Stimulated activated naive CD8-positive, alpha-beta T cell treated with anti-CD3 and anti-CD28 coated beads, Interleukin-15, Interleukin-2, amounts not matched to agents 100 ng/mL and 50 ng/mL, for 24 hours (primary cell): ENCODE results near the gene OR6Y1.
A peak's percentile ranks its signal among the peaks of the same experiment; 100 is the strongest.

ENCODE experiments used
- H3K27ac Mint-ChIP-seq: one replicate; pipeline ENCODE4 v1.8.0; 2021; ENCODE audit warnings: mild to moderate bottlenecking, mixed read lengths
- H3K27me3 Mint-ChIP-seq: one replicate; pipeline ENCODE4 v1.8.0; 2021; ENCODE audit warnings: mixed read lengths
- H3K36me3 Mint-ChIP-seq: one replicate; pipeline ENCODE4 v1.8.0; 2021; ENCODE audit warnings: low read depth, mixed read lengths
- H3K4me1 Mint-ChIP-seq: one replicate; pipeline ENCODE4 v1.8.0; 2021; ENCODE audit warnings: low read depth, mixed read lengths
- H3K4me3 Mint-ChIP-seq: one replicate; pipeline ENCODE4 v1.8.0; 2021; ENCODE audit warnings: mild to moderate bottlenecking, mixed read lengths
- H3K9me3 Mint-ChIP-seq: one replicate; pipeline ENCODE4 v1.8.0; 2021; ENCODE audit warnings: mixed read lengths

OR6Y1 gene

GRCh38 chr1:158554352-158554751, at the start of gene OR6Y1:
OR6Y1 (minus strand) TSS chr1:158554405; CDS start chr1:158548105, 6,300 bp downstream.
- no peak within 1 kb of the TSS for H3K4me3 Mint-ChIP-seq
- H3K36me3 Mint-ChIP-seq: no peaks in the 10 kb centered on the region
- no peak within 1 kb of the TSS for H3K27ac Mint-ChIP-seq
- H3K9me3 Mint-ChIP-seq: no peaks in the 10 kb centered on the region
- peaks cover 5% of the 10 kb centered on the region for H3K27me3 Mint-ChIP-seq
- no peaks in the 10 kb centered on the region for H3K4me1 Mint-ChIP-seq

DNA sequence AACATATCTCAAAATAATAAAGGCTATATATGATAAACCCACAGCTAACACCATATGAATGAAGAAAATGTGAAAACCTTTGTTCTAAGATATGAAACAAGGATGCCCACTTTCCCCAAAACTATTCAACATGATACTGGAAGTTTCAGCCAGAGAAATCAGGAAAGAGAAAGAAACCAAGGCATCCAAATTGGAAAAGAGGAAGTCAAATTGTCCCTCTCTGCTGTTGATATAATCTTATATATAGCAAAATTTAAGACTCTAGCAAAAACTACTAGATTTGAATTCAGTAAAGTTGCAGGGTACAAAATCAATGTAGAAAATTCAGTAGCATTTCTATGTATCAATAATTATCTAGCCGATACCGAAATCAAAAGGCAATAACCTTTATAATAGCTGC, 46.5 kb upstream of the OR6Y1 start:
- peaks cover 23% of the 10 kb centered on the region for H3K9me3 Mint-ChIP-seq
- no peak overlapping the region for H3K4me3 Mint-ChIP-seq
- H3K27me3 Mint-ChIP-seq: peaks cover 7% of the 10 kb centered on the region
- peaks cover 8% of the 10 kb centered on the region for H3K36me3 Mint-ChIP-seq
- no peak overlapping the region for H3K27ac Mint-ChIP-seq
- H3K4me1 Mint-ChIP-seq: no peaks in the 10 kb centered on the region

GRCh38 chr1:158586942-158587341, 32.7 kb upstream of the OR6Y1 start:
- Mint-ChIP-seq H3K27me3 (peaks cover 13% of the 10 kb centered on the region), H3K27ac (no peak overlapping the region), H3K4me1 (no peaks in the 10 kb centered on the region), H3K4me3 (no peak overlapping the region), H3K9me3 (peaks cover 9% of the 10 kb centered on the region), H3K36me3 (no peaks in the 10 kb centered on the region)

- H3K27ac Mint-ChIP-seq: no peak overlapping the region
- no peaks in the 10 kb centered on the region for H3K4me1 Mint-ChIP-seq
- H3K9me3 Mint-ChIP-seq: peaks cover 7% of the 10 kb centered on the region
- no peaks in the 10 kb centered on the region for H3K36me3 Mint-ChIP-seq
- peaks cover 18% of the 10 kb centered on the region for H3K27me3 Mint-ChIP-seq
- no peak overlapping the region for H3K4me3 Mint-ChIP-seq
Observed at GRCh38 chr1:158583962-158584361, 29.8 kb upstream of the OR6Y1 start.

- Mint-ChIP-seq H3K27ac (no peak within 1 kb of the TSS), H3K36me3 (no peaks in the 10 kb centered on the region), H3K4me3 (no peak within 1 kb of the TSS), H3K27me3 (peaks cover 28% of the 10 kb centered on the region), H3K9me3 (no peaks in the 10 kb centered on the region), H3K4me1 (no peaks in the 10 kb centered on the region)
Observed at GRCh38 chr1:158579733-158580132, 25.5 kb upstream of the OR6Y1 start, which contains the start of gene OR10X1. OR10X1 (minus strand) TSS chr1:158579899; CDS start chr1:158579899, 0 bp downstream.

- Mint-ChIP-seq H3K27ac (no peak overlapping the region), H3K4me1 (no peaks in the 10 kb centered on the region), H3K4me3 (no peak overlapping the region), H3K9me3 (no peaks in the 10 kb centered on the region), H3K36me3 (no peaks in the 10 kb centered on the region), H3K27me3 (peaks cover 35% of the 10 kb centered on the region)
Observed at GRCh38 chr1:158577561-158577960, 23.4 kb upstream of the OR6Y1 start.

GRCh38 chr1:158572226-158572625, 18.0 kb upstream of the OR6Y1 start:
- H3K9me3 Mint-ChIP-seq: no peaks in the 10 kb centered on the region
- peaks cover 28% of the 10 kb centered on the region for H3K27me3 Mint-ChIP-seq
- H3K27ac Mint-ChIP-seq: no peak overlapping the region
- no peaks in the 10 kb centered on the region for H3K36me3 Mint-ChIP-seq
- no peak overlapping the region for H3K4me3 Mint-ChIP-seq
- H3K4me1 Mint-ChIP-seq: no peaks in the 10 kb centered on the region

GRCh38 chr1:158570480-158570879, 16.3 kb upstream of the OR6Y1 start, which contains the start of gene OR6P1:
OR6P1 (minus strand) TSS chr1:158570580; CDS start chr1:158563604, 6,976 bp downstream.
- Mint-ChIP-seq H3K27me3 (peaks cover 28% of the 10 kb centered on the region), H3K9me3 (no peaks in the 10 kb centered on the region), H3K4me3 (no peak within 1 kb of the TSS), H3K27ac (no peak within 1 kb of the TSS), H3K4me1 (no peaks in the 10 kb centered on the region), H3K36me3 (no peaks in the 10 kb centered on the region)

DNA sequence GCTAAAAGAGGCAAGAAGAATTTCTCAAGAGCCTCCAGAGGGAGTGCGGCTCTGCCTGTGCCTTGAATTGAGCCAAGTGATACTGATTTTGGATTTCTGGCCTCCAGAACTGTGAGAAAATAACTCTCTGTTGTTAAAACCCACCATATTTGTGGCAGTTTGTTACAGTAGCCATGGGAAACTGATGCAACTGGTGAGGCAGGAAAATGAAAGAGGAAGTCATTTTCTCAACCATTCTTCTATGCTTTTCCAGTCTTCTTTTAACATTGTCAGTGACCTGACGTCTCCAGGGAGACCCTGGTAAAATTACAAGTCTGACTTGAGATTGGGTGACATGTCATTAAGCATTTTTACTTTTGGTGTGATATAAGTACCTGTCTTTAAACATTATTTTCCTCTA, 10.4 kb upstream of the OR6Y1 start:
- peaks cover 5% of the 10 kb centered on the region for H3K27me3 Mint-ChIP-seq
- no peaks in the 10 kb centered on the region for H3K36me3 Mint-ChIP-seq
- H3K9me3 Mint-ChIP-seq: no peaks in the 10 kb centered on the region
- no peak overlapping the region for H3K27ac Mint-ChIP-seq
- no peak overlapping the region for H3K4me3 Mint-ChIP-seq
- H3K4me1 Mint-ChIP-seq: peaks cover 6% of the 10 kb centered on the region

- H3K27me3 Mint-ChIP-seq: peaks cover 5% of the 10 kb centered on the region
- H3K27ac Mint-ChIP-seq: no peak overlapping the region
- no peaks in the 10 kb centered on the region for H3K36me3 Mint-ChIP-seq
- H3K4me1 Mint-ChIP-seq: peaks cover 6% of the 10 kb centered on the region
- H3K4me3 Mint-ChIP-seq: no peak overlapping the region
- H3K9me3 Mint-ChIP-seq: no peaks in the 10 kb centered on the region
Observed at GRCh38 chr1:158563853-158564252, 9.6 kb upstream of the OR6Y1 start.

- H3K36me3 Mint-ChIP-seq: no peaks in the 10 kb centered on the region
- H3K27ac Mint-ChIP-seq: no peak overlapping the region
- peaks cover 3% of the 10 kb centered on the region for H3K27me3 Mint-ChIP-seq
- H3K9me3 Mint-ChIP-seq: no peaks in the 10 kb centered on the region
- H3K4me1 Mint-ChIP-seq: peaks cover 6% of the 10 kb centered on the region
- no peak overlapping the region for H3K4me3 Mint-ChIP-seq
Observed at GRCh38 chr1:158559696-158560095, 5.5 kb upstream of the OR6Y1 start.

DNA sequence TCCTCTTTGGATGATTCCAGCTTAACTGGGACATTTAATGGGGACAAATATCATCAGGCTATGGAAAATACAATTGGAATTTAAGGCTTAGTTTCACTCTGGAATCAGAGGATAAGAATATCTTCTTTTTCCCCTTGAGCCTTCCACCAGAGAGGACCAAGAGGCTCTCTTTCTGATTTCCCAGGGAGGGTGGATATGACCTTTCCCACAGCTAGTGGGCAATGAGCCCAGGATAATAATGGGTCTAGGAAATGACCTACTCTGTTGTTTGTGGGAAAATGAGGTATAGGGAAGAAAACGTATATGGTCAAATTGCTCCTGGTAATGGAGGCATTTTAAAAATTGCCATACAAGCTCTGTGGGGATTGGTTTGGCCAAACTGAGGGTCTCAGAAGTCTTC, 1.9 kb downstream of the OR6Y1 start:
- no peaks in the 10 kb centered on the region for H3K36me3 Mint-ChIP-seq
- H3K27me3 Mint-ChIP-seq: peaks cover 5% of the 10 kb centered on the region
- H3K4me1 Mint-ChIP-seq: no peaks in the 10 kb centered on the region
- H3K9me3 Mint-ChIP-seq: no peaks in the 10 kb centered on the region
- no peak overlapping the region for H3K27ac Mint-ChIP-seq
- H3K4me3 Mint-ChIP-seq: no peak overlapping the region

DNA sequence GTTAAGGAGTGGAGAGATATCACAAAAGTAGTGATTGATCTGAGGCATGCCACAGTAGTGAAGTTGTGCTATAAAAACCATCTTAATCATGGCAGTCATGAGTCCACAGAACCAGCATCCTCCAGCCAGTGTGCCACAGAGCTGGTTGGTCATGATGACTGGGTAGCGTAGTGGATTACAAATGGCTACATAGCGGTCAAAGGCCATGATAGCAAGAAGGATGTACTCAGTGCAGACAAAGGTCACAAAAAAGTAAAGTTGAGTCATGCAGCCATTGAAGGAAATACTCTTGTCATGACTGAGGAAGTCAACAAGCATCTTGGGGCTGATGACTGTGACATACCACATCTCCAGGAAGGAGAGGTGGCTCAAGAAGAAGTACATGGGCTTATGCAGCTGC, 6.7 kb downstream of the OR6Y1 start:
- Mint-ChIP-seq H3K4me1 (no peaks in the 10 kb centered on the region), H3K9me3 (peaks cover 3% of the 10 kb centered on the region), H3K36me3 (no peaks in the 10 kb centered on the region), H3K4me3 (no peak overlapping the region), H3K27ac (peak overlapping the region; percentile 32), H3K27me3 (peaks cover 11% of the 10 kb centered on the region)

- Mint-ChIP-seq H3K4me1 (no peaks in the 10 kb centered on the region), H3K4me3 (no peak overlapping the region), H3K9me3 (no peaks in the 10 kb centered on the region), H3K27me3 (peaks cover 4% of the 10 kb centered on the region), H3K27ac (no peak overlapping the region), H3K36me3 (no peaks in the 10 kb centered on the region)
Observed at GRCh38 chr1:158537609-158538008, 16.6 kb downstream of the OR6Y1 start.

- H3K4me3 Mint-ChIP-seq: no peak overlapping the region
- no peaks in the 10 kb centered on the region for H3K36me3 Mint-ChIP-seq
- no peaks in the 10 kb centered on the region for H3K9me3 Mint-ChIP-seq
- no peak overlapping the region for H3K27ac Mint-ChIP-seq
- peaks cover 17% of the 10 kb centered on the region for H3K27me3 Mint-ChIP-seq
- H3K4me1 Mint-ChIP-seq: no peaks in the 10 kb centered on the region
Observed at GRCh38 chr1:158534496-158534895, 19.7 kb downstream of the OR6Y1 start.

DNA sequence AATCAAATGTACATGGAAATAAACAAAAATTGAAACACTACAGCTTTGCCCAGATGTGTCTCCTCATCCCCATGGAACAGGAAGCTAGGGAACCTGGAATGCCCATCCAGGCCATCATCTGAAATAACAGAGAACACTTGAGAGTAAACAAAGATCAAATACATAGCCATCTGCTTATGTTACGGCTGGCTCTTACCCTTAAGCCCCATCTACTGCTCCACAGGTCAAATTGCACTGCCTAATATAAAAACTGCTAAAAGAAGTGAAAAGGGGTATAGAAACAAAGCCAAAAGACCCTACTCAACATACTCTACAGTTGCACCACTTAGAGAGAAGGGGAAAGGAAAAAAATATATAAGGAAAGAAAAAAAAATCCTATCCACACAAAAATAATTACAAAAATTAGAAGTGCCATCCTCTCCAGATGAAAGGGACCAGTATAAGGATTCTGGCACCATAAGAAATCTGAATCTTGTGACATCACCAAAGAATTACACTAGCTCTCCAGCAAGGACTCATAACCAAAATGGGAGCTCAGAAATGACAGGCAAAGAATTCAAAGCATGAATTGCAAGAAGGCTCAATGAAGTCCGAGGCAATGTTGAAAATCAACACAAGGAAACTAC, 26.9 kb downstream of the OR6Y1 start:
- Mint-ChIP-seq H3K4me3 (no peak overlapping the region), H3K9me3 (no peaks in the 10 kb centered on the region), H3K27me3 (peaks cover 48% of the 10 kb centered on the region), H3K4me1 (no peaks in the 10 kb centered on the region), H3K27ac (no peak overlapping the region), H3K36me3 (no peaks in the 10 kb centered on the region)
